GM12865 (cell line): Measurements from ENCODE around the gene ARHGAP6.
A peak's percentile ranks its signal among the peaks of the same experiment; 100 is the strongest.

ENCODE experiments used
- DNase-seq: peaks from one replicate; pipeline ENCODE4 v3.0.0; 2010; ENCODE audit warnings: low read depth
- H3K4me3 ChIP-seq: 2 replicates; pipeline ENCODE4 v1.5.1; 2011; ENCODE audit warnings: mild to moderate bottlenecking, low read depth, low read length, control low read depth
- CTCF ChIP-seq: IDR thresholded peaks from 2 replicates; pipeline ENCODE4 v1.5.1; 2011; ENCODE audit warnings: low read length, control low read depth, low read depth, inconsistent platforms; ENCODE audit not compliant: insufficient read depth; ENCODE audit errors: missing control alignments

Gene ARHGAP6

GRCh38 chrX:11426712-11427452 is 238.8 kb downstream of the ARHGAP6 start:
- H3K4me3 ChIP-seq, result peak overlapping the region; percentile 62
- no peak for TF ChIP-seq CTCF
- DNase-seq, result peak; percentile 17

- TF ChIP-seq CTCF, result no peak
- no peak overlapping the region for H3K4me3 ChIP-seq
- no peak for DNase-seq
Observed at GRCh38 chrX:11424903-11425674, 240.6 kb downstream of the ARHGAP6 start.

- no peak for DNase-seq
- TF ChIP-seq CTCF, result no peak
- no peak overlapping the region for H3K4me3 ChIP-seq
Observed at GRCh38 chrX:11423949-11424348, 241.8 kb downstream of the ARHGAP6 start.

- no peak for TF ChIP-seq CTCF
- H3K4me3 ChIP-seq, result no peak overlapping the region
- peak; percentile 80 for DNase-seq
Observed at GRCh38 chrX:11423362-11423818, 242.3 kb downstream of the ARHGAP6 start.

- DNase-seq, result no peak
- TF ChIP-seq CTCF, result no peak
- no peak overlapping the region for H3K4me3 ChIP-seq
Observed at GRCh38 chrX:11422525-11422857, 243.2 kb downstream of the ARHGAP6 start.

GRCh38 chrX:11421805-11422524 is 243.8 kb downstream of the ARHGAP6 start:
- no peak for DNase-seq
- no peak for TF ChIP-seq CTCF
- H3K4me3 ChIP-seq, result no peak overlapping the region
